Skeletal muscle satellite cell (primary cell): Measurements from ENCODE around the gene TWNK. TPM values are rescaled to one million over a fixed set of nuclear protein-coding genes. Genes with fewer than 3 reads are reported as not detected.

Experiments
- H3K27me3 ChIP-seq: 2 replicates; pipeline ENCODE4 v1.7.0; 2013; ENCODE audit warnings: low read length; ENCODE audit not compliant: control insufficient read depth, insufficient read depth
- H3K36me3 ChIP-seq: 2 replicates; pipeline ENCODE4 v1.7.0; 2013; ENCODE audit warnings: mild to moderate bottlenecking, control low read depth, low read length; ENCODE audit not compliant: insufficient read depth
- H3K4me1 ChIP-seq: 2 replicates; pipeline ENCODE4 v1.7.0; 2013; ENCODE audit warnings: low read length; ENCODE audit not compliant: control insufficient read depth, insufficient read depth
- H3K4me2 ChIP-seq: 2 replicates; pipeline ENCODE4 v1.7.0; 2013; ENCODE audit warnings: mild to moderate bottlenecking, low read length
- H3K4me3 ChIP-seq: 2 replicates; pipeline ENCODE4 v1.7.0; 2013; ENCODE audit warnings: low read length
- H3K9ac ChIP-seq: 2 replicates; pipeline ENCODE4 v1.7.0; 2013; ENCODE audit warnings: mild to moderate bottlenecking, low read depth, low read length, moderate library complexity
- H3K9me3 ChIP-seq: replicated peaks from 2 replicates; pipeline ENCODE4 v1.7.0; 2013; ENCODE audit warnings: mild to moderate bottlenecking, control low read depth, low read length
- small RNA-seq: library from RNA; depleted of rRNA; stranded (forward); fragments of <200 nt; gene quantifications from one replicate; pipeline ENCODE3, GENCODE V24; 2012

TWNK gene

DNA sequence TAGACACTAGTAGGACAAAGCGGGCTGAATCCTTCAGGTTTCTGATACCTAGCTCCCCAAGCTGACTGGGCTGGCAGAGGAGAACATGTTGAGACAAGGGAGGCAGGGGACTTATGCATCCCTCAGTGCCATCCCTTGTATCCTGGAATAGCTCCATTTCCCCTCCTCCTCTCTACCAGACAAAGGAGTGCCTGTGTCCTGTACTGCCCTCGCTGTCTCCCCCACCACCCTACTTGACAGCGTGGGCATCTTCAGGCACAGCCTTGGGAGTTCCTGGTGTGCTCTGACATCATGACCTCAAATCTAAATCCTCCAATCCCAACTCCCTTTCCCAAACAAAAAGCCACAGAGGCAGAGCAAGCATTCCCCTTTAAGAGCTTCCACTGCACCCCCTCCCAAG is 52.7 kb downstream of the TWNK start:
- H3K9ac ChIP-seq = no peak overlapping the region
- peaks cover 14% of the 10 kb centered on the region for H3K4me1 ChIP-seq
- no peaks in the 10 kb centered on the region for H3K9me3 ChIP-seq
- H3K36me3 ChIP-seq = peaks cover 51% of the 10 kb centered on the region
- H3K4me3 ChIP-seq = no peak overlapping the region
- no peaks in the 10 kb centered on the region for H3K27me3 ChIP-seq
- no peak overlapping the region for H3K4me2 ChIP-seq

DNA sequence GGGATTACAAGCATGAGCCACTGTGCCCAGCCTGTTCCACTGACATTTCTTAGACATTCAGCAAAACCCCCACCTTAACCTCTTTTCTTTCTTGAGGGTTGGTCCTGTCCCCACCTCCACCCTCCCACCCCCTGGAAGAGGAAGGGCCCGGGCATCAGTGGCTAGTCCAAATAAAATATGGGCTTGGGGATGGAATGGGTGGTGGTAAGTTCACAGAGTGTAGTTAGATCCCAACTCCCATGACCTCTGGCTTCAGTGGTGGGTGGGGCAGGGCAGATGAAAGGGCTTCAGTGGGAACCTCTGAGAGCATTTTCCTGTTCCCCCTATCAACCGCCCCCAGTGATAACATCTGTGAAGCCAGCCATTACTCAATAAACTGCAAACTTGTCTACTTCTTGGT is 53.5 kb downstream of the TWNK start:
- Histone ChIP-seq H3K9me3 (no peaks in the 10 kb centered on the region), H3K27me3 (no peaks in the 10 kb centered on the region), H3K4me2 (no peak overlapping the region), H3K4me3 (no peak overlapping the region), H3K4me1 (peaks cover 14% of the 10 kb centered on the region), H3K9ac (no peak overlapping the region), H3K36me3 (peaks cover 43% of the 10 kb centered on the region)

DNA sequence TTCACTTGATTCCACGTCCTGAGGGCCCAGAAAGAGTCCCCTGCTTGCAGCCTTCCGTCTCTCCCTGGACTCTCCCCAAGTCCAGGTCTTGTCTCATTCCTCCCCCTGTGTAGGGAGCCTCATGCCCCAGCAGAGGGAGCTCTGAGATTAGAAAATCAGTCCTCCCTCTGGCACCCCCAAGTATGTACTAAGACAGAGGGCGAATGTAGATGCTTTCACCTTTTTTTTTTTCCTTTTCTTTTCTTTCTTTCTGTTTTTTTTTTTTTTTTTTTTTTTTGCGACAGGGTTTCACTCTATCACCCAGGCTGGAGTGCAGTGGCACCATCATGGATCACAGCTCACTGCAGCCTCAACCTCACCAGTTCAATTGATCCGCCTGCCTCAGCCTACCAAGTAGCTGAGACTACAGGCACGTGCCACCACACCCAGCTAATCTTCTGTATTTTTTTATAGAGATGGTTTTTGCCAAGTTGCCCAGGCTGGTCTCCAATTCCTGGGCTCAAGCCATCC is 54.0 kb downstream of the TWNK start:
- no peaks in the 10 kb centered on the region for H3K9me3 ChIP-seq
- H3K4me3 ChIP-seq = no peak overlapping the region
- H3K27me3 ChIP-seq = no peaks in the 10 kb centered on the region
- H3K36me3 ChIP-seq = peaks cover 38% of the 10 kb centered on the region
- H3K4me2 ChIP-seq = no peak overlapping the region
- peaks cover 14% of the 10 kb centered on the region for H3K4me1 ChIP-seq
- H3K9ac ChIP-seq = no peak overlapping the region

DNA sequence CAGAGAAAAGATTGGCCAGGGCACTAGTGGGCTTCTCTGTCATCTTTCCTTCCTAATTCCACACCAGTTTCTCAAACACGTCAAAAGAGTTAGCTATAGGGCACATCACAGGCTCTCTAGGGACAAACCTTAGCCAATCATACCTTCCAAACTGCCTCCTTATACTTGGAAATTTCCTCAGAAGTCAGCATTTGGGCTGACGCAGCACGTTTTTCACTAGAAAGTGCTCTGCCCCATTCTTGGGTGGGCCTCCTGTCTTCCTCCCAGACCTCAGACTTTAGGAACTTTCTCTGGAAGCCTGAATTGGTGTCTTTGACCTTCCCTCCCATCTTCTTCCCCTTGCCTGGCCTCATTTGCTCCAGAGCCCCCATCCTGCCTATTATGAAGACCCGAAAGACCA is 54.8 kb downstream of the TWNK start:
- Histone ChIP-seq H3K36me3 (peaks cover 30% of the 10 kb centered on the region), H3K9me3 (no peaks in the 10 kb centered on the region), H3K4me3 (peak overlapping the region; percentile 74), H3K27me3 (no peaks in the 10 kb centered on the region), H3K4me1 (peaks cover 14% of the 10 kb centered on the region), H3K4me2 (peak overlapping the region; percentile 86), H3K9ac (peak overlapping the region; percentile 86)

DNA sequence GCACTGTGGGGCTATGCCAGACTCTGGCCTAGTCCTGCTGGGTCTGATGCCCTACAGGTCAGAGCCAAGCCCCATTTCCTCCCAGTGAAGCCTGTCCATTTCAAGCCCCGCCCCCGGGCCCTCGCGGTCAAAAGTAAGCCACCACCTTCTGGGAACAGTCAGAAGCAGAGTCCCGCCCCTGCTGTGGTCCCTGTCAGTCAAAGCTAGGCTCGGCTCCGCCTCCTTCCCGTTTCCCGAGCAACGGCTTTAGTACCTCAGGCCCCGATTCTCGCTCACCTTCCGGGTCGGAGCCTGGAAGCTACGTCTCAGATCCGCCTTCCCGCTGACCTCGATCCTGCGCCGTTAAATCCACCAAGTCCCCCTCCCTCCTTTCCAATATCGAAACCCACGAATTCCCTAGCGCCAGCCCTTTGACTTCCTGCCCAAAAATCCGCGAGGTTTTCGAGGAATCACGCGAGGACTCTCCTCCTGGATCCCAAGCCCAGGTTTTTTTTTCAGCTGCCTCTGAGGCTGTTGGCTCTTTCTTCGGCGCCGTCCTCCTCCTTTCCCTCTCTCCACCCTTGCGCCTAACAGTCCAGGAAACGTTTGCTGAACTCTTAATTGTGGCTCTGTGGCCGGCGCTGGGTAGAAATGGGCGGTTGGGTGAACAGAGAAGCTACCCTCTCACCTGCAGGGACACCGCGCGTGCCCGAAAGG is 55.5 kb downstream of the TWNK start:
- H3K4me2 ChIP-seq = peak overlapping the region; percentile 86
- H3K36me3 ChIP-seq = peaks cover 23% of the 10 kb centered on the region

DNA sequence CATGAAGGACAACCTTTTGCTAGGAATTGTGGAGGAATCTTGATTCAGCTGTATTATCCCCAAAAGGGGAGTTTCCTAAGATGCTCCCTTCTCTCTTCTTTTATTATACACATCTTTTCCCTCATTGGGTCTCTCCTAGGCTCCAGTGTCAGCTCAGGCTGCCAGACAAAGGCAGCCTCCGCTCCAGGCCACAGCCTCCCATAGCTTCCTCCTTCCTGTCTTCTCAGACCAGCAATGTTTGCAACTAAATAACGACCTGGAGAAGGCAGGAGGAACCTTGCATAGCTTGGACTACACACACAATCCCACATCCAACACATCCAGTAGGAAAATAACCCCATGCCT is 56.0 kb downstream of the TWNK start:
- H3K4me1 ChIP-seq = peaks cover 14% of the 10 kb centered on the region
- peaks cover 10% of the 10 kb centered on the region for H3K27me3 ChIP-seq
- H3K36me3 ChIP-seq = peaks cover 18% of the 10 kb centered on the region
- peak overlapping the region; percentile 74 for H3K4me3 ChIP-seq
- H3K4me2 ChIP-seq = peak overlapping the region; percentile 86
- peak overlapping the region; percentile 86 for H3K9ac ChIP-seq
- H3K9me3 ChIP-seq = no peaks in the 10 kb centered on the region

More for the DNA sequence above, 55.5 kb downstream of the TWNK start:
- Histone ChIP-seq H3K9ac (peak overlapping the region; percentile 86), H3K9me3 (no peaks in the 10 kb centered on the region), H3K4me1 (peaks cover 14% of the 10 kb centered on the region), H3K4me3 (peak overlapping the region; percentile 74), H3K27me3 (peaks cover 5% of the 10 kb centered on the region)

Small RNA genes lying within 50 kb of the gene (small RNA-seq; reads per million reads assigned to genes)
- not detected for gene MIR608
